ENCODE measurements around the gene PCDHB5. TPM values are rescaled to one million over a fixed set of nuclear protein-coding genes. Genes with fewer than 3 reads are reported as not detected.
"Not testable (repeated sequence)": the region's sequence is repeated elsewhere in the genome, so short reads cannot be mapped to it uniquely, and the experiment has no call there.

PCDHB5 gene
- total and polyA plus RNA-seq, 9 of the 15 experiments (the other 6 are each of a cell fraction or from before 2014, with no cell fraction given): not detected

- H3K9me1 ChIP-seq (ENCODE audit: control insufficient read depth, insufficient read depth, low read length): no peaks in the 10 kb centered on the region
- FAIRE-seq: no peak
- ATAC-seq: peak; percentile 59; the same call in 2 of the 3 replicates
- 3% methylated on average over 12 of the region's 12 CpGs for WGBS (ENCODE audit: insufficient coverage, low coverage, missing lambda C conversion rate)
- in situ Hi-C loops (cut with MboI): no loop called here
- CTCF ChIA-PET (ENCODE audit: low intra/inter-chr PET ratio): no interaction called here
- H3K9ac ChIP-seq (ENCODE audit: insufficient read depth in 1 of 2, low read depth in 2 of 2, low read length in 2 of 2): no peak overlapping the region
- DNase-seq (ENCODE audit: extremely low read depth in 1 of 4, low spot score in 3 of 4): no peak
- H3K79me2 ChIP-seq (ENCODE audit: control insufficient read depth, insufficient read depth, low read length): no peaks in the 10 kb centered on the region
- H3K27ac ChIP-seq (ENCODE audit: extremely low read depth, low read depth, low read length): no peak overlapping the region
- H3K4me3 ChIP-seq: no peak overlapping the region
- H3K27me3 ChIP-seq (ENCODE audit: control insufficient read depth in 2 of 2, insufficient read depth in 2 of 2, low read length in 2 of 2): no peaks in the 10 kb centered on the region; a peak in 1 of 5 replicates
- POLR2A ChIA-PET: no interaction called here
- intact Hi-C loops (cut with micrococcal nuclease): no loop called here
- no peaks in the 10 kb centered on the region for H4K20me1 ChIP-seq (replicated peaks; ENCODE audit: control insufficient read depth, insufficient read depth, low read length)
- no peaks in the 10 kb centered on the region for H3K36me3 ChIP-seq (ENCODE audit: control insufficient read depth, insufficient read depth, low read length)
- H3K4me1 ChIP-seq (replicated peaks in 1 of 2; ENCODE audit: control insufficient read depth in 2 of 2, insufficient read depth in 2 of 2, low read length in 2 of 2): no peaks in the 10 kb centered on the region
- H3K9me3 ChIP-seq (replicated peaks; ENCODE audit: control insufficient read depth, insufficient read depth, low read depth, low read length): no peaks in the 10 kb centered on the region
- no peak overlapping the region for H2AFZ ChIP-seq (ENCODE audit: low read depth, low read length)
- no TSS peak for BruUV-seq (replicated peaks)
- no peak for TF ChIP-seq HDAC6 (IDR thresholded peaks at IDR 0.05; ENCODE audit: low read depth, low read length)
- TF ChIP-seq HCFC1 (IDR thresholded peaks at IDR 0.05; ENCODE audit: low read depth, low read length): no peak
- TF ChIP-seq ZNF174 (CRISPR knock-in tag; IDR thresholded peaks at IDR 0.05): no peak
- no peak for TF ChIP-seq BDP1 (IDR thresholded peaks at IDR 0.05; ENCODE audit: insufficient read depth, insufficient read length)
- no peak for TF ChIP-seq BRD4 (IDR thresholded peaks at IDR 0.05)
- TF ChIP-seq RFX7 (CRISPR knock-in tag; IDR thresholded peaks at IDR 0.05): no peak
- no peak for TF ChIP-seq CTBP1 (IDR thresholded peaks at IDR 0.05; ENCODE audit: borderline replicate concordance)
- no peak for TF ChIP-seq ZNF449 (CRISPR knock-in tag; IDR thresholded peaks at IDR 0.05)
- TF ChIP-seq SPI1 (IDR thresholded peaks at IDR 0.05; ENCODE audit: borderline replicate concordance, low read depth, low read length): no peak
- TF ChIP-seq ZC3H4 (CRISPR knock-in tag; IDR thresholded peaks at IDR 0.05; ENCODE audit: borderline replicate concordance): no peak
- TF ChIP-seq SMARCB1 (IDR thresholded peaks at IDR 0.05; ENCODE audit: insufficient read length, low read depth): no peak
- TF ChIP-seq MIER1 (IDR thresholded peaks at IDR 0.05; ENCODE audit: low read depth): no peak
- no peak for TF ChIP-seq TRIM24 (IDR thresholded peaks at IDR 0.05)
- H3K4me2 ChIP-seq (ENCODE audit: insufficient read depth, low read length): no peak overlapping the region
Observed at GRCh38 chr5:141095263-141095641, 39.8 kb upstream of the PCDHB5 start.

- H2AFZ ChIP-seq (ENCODE audit: low read depth, low read length); FAIRE-seq; H3K9ac ChIP-seq (ENCODE audit: insufficient read depth in 1 of 2, low read depth in 2 of 2, low read length in 2 of 2); in situ Hi-C loops (cut with MboI); intact Hi-C loops (cut with micrococcal nuclease); H3K4me2 ChIP-seq (ENCODE audit: insufficient read depth, low read length); H3K4me3 ChIP-seq; H3K27me3 ChIP-seq (ENCODE audit: control insufficient read depth in 2 of 2, insufficient read depth in 2 of 2, low read length in 2 of 2); BruUV-seq (replicated peaks); H4K20me1 ChIP-seq (replicated peaks; ENCODE audit: control insufficient read depth, insufficient read depth, low read length); DNase-seq (ENCODE audit: extremely low read depth in 1 of 4, low spot score in 3 of 4); H3K27ac ChIP-seq (ENCODE audit: extremely low read depth, low read depth, low read length); ATAC-seq; POLR2A ChIA-PET; H3K4me1 ChIP-seq (replicated peaks in 1 of 2; ENCODE audit: control insufficient read depth in 2 of 2, insufficient read depth in 2 of 2, low read length in 2 of 2); H3K79me2 ChIP-seq (ENCODE audit: control insufficient read depth, insufficient read depth, low read length); CTCF ChIA-PET (ENCODE audit: low intra/inter-chr PET ratio); H3K9me3 ChIP-seq (replicated peaks; ENCODE audit: control insufficient read depth, insufficient read depth, low read depth, low read length); H3K9me1 ChIP-seq (ENCODE audit: control insufficient read depth, insufficient read depth, low read length); H3K36me3 ChIP-seq (ENCODE audit: control insufficient read depth, insufficient read depth, low read length): not testable (repeated sequence)
- WGBS (ENCODE audit: insufficient coverage, low coverage, missing lambda C conversion rate): 45% methylated on average over 10 of the region's 46 CpGs
Observed at GRCh38 chr5:141096181-141096580, 38.8 kb upstream of the PCDHB5 start.
